ENCODE data around the gene TRIM66.

The TRIM66 gene

GRCh38 chr11:8712506-8712905, 30.0 kb upstream of the TRIM66 start:
- DNase-seq, result no peak
- no peak overlapping the region for H3K27ac ChIP-seq
- H3K4me3 ChIP-seq (ENCODE audit: low read depth, low read length), result no peak overlapping the region
- peaks cover 50% of the 10 kb centered on the region for H3K36me3 ChIP-seq
- no peaks in the 10 kb centered on the region for H3K9me3 ChIP-seq (ENCODE audit: severe bottlenecking)
- TF ChIP-seq CTCF (IDR thresholded peaks at IDR 0.05; ENCODE audit: low read depth, low read length), result no peak
- no peaks in the 10 kb centered on the region for H3K27me3 ChIP-seq (ENCODE audit: insufficient read depth, low read depth, severe bottlenecking)

GRCh38 chr11:8711895-8712442, 29.5 kb upstream of the TRIM66 start:
- TF ChIP-seq CTCF (IDR thresholded peaks at IDR 0.05; ENCODE audit: low read depth, low read length), result no peak
- Histone ChIP-seq H3K27ac (no peak overlapping the region), H3K9me3 (ENCODE audit: severe bottlenecking) (no peaks in the 10 kb centered on the region), H3K4me3 (ENCODE audit: low read depth, low read length) (no peak overlapping the region), H3K27me3 (ENCODE audit: insufficient read depth, low read depth, severe bottlenecking) (no peaks in the 10 kb centered on the region), H3K36me3 (peaks cover 48% of the 10 kb centered on the region)
- no peak for DNase-seq

GRCh38 chr11:8709777-8710176, 27.3 kb upstream of the TRIM66 start:
- no peak for TF ChIP-seq CTCF (IDR thresholded peaks at IDR 0.05; ENCODE audit: low read depth, low read length)
- Histone ChIP-seq H3K27ac (no peak overlapping the region), H3K36me3 (peaks cover 34% of the 10 kb centered on the region)

GRCh38 chr11:8709002-8709672, 26.7 kb upstream of the TRIM66 start:
- Histone ChIP-seq H3K27me3 (ENCODE audit: insufficient read depth, low read depth, severe bottlenecking) (no peaks in the 10 kb centered on the region), H3K27ac (no peak overlapping the region), H3K9me3 (ENCODE audit: severe bottlenecking) (no peaks in the 10 kb centered on the region), H3K36me3 (peaks cover 35% of the 10 kb centered on the region), H3K4me3 (ENCODE audit: low read depth, low read length) (no peak overlapping the region)
- DNase-seq, result no peak
- no peak for TF ChIP-seq CTCF (IDR thresholded peaks at IDR 0.05; ENCODE audit: low read depth, low read length)

More at GRCh38 chr11:8709777-8710176, 27.3 kb upstream of the TRIM66 start:
- no peaks in the 10 kb centered on the region for H3K9me3 ChIP-seq (ENCODE audit: severe bottlenecking)
- no peak overlapping the region for H3K4me3 ChIP-seq (ENCODE audit: low read depth, low read length)
- H3K27me3 ChIP-seq (ENCODE audit: insufficient read depth, low read depth, severe bottlenecking), result no peaks in the 10 kb centered on the region
- DNase-seq, result no peak

- Histone ChIP-seq H3K9me3 (ENCODE audit: severe bottlenecking) (no peaks in the 10 kb centered on the region), H3K27ac (peak overlapping the region; percentile 33; the same call in 1 of the 2 replicates), H3K4me3 (ENCODE audit: low read depth, low read length) (no peak overlapping the region), H3K36me3 (peaks cover 37% of the 10 kb centered on the region), H3K27me3 (ENCODE audit: insufficient read depth, low read depth, severe bottlenecking) (no peaks in the 10 kb centered on the region)
- DNase-seq, result no peak
- TF ChIP-seq CTCF (IDR thresholded peaks at IDR 0.05; ENCODE audit: low read depth, low read length), result no peak
Measured at GRCh38 chr11:8707541-8708191, 25.2 kb upstream of the TRIM66 start.
